GM21367 (cell line): ENCODE measurements around the gene RNF150.

Experiments
- ATAC-seq: cut with Tn5 transposase; IDR thresholded peaks from one replicate; pipeline ENCODE4 v1.9.1; 2021; ENCODE audit not compliant: unreplicated experiment

The RNF150 gene

DNA sequence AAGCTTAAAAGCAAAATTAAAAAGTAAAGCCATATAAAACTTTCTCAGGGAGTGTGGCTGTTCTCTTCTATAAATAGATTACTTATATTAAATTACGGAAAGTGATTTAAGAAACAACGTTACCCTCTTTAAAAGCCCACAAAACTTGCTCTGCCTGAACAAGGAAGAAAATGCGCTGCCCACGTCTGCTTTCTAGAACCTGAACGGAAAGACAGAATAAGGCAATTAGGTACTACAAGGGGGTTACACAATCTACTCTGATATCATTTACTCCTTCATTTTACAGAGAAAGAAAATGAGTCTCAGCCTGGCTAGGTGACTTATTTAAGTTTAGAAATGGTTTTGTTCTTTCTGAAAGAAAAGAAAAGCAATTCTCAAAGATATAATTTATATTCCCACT lies 147.2 kb downstream of the RNF150 start:
- no peak for ATAC-seq

DNA sequence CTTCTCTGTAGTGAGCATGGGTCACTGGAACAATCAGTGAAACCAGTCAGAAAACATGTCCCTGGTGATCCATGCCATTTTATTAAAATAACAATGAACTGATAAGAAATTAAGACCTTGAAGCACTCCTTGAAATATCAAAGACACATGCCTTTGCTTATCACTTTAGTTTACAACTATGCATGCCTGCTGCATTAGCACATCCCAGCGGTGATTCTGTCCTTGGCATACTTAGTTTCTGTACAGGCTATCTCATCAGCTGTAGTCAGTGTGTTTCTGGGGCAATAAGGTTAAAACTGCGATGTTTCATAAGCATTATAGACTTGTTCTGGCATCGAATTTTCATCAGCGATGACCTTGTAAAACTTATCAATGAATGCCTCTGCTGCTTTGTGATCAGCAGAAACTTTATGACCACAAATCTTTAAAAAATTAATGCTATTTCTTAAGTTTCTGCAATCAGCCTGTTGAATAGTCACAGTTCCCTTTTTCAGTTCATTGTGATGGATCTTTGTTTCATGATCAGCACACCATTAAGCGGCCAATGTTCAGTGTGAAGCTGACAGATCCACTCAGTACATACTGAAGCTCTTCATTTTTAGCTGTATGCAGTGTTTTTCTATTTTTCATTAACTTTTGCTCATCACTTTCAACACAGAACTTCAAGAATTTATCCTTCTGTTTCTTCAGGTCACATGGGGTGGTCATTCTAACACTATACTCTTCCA lies 150.5 kb downstream of the RNF150 start:
- ATAC-seq, result no peak

DNA sequence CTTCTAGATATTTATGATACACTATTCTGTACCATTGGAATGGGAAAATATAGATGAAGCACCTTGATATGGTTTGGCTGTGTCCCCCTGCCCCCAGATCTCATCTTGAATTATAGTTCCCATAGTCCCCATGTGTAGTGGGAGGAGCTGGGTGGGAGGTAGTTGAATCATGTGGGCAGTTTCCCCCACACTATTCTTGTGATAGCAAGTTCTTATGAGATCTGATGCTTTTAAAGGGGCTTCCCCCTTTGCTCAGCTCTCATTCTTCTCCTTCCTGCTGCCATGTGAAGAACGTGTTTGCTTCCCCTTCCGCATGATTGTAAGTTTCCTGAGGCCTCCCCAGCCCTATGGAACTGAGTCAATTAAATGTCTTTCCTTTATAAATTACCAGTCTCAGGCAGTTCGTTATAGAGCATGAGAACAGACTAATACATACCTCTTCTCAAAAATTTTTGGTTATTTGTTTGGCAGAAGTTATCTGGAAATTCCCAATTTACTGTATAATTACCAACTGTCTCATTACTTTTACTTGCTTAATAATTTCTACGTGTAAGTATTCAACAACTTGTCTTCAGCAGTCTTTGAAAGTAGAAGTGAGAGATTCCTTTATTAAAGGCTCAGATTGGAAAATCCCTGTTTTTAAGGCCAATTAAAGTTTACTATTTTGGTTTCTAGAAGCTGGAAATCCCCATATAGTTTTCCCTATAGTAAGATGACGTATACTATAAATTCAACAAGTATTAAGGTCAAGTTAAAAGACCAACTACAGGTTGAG lies 152.7 kb downstream of the RNF150 start:
- no peak for ATAC-seq

DNA sequence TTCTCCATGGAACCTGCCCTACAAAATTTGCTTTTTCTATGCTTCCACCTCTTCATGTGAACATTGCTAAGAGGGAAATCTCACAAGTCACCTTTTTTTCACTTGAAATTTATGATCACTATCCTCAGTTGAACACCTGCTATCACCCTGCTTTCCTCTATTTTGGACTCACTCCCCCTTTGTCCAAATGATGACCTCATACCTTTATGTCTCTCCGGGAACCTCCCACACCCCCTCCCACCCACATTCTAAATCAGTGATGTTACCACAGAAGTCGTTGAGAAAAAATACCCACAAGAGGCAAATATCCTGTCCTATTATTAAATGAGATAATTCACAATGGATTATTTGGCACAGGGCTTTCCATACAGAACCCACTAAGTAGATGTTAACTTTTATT lies 156.5 kb downstream of the RNF150 start:
- ATAC-seq, result no peak

GRCh38 chr4:140971077-140971792 lies 162.0 kb downstream of the RNF150 start:
- ATAC-seq, result no peak

DNA sequence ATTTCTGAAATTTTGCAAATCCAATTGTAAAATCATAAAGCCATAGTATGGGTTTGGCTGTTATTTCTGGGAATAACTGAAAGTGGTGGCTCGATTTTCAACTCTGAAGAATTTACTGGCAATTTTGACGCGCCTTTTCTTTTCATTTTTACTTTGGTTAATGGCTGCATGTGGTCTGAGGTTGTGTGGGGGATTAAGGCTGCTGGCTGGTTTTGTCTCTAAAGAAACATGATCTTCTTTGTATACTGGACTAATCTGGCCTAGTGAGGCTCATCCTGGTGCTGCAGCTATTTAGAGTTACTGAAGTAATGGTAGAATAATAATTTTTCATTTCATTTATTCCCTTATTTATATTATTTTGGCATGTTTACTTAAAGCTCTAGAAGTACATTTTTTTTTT lies 164.0 kb downstream of the RNF150 start:
- no peak for ATAC-seq

DNA sequence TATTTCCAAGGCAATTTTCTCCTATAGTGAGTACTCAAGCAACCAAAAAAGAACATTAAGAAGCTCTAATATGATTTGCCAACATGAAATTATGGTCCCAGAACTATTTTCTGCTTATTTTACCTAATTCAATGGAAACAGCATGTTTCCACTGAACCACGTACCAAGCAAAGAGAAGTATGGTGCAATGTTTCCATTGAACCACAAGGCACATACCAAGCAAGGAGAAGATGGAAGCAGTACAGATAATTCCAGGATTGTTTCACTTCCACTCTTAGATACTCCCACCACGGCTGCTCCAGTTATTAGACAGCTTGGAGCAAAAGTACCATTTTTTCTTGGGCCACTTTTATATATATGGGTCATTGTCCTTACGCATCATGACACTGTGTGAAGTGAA lies 164.9 kb downstream of the RNF150 start:
- no peak for ATAC-seq

- ATAC-seq, result no peak
Observed at GRCh38 chr4:140963883-140964282, 169.4 kb downstream of the RNF150 start.

GRCh38 chr4:140955641-140956040 lies 177.6 kb downstream of the RNF150 start:
- ATAC-seq, result no peak

- ATAC-seq, result no peak
Observed at GRCh38 chr4:140952717-140953116, 180.6 kb downstream of the RNF150 start.

DNA sequence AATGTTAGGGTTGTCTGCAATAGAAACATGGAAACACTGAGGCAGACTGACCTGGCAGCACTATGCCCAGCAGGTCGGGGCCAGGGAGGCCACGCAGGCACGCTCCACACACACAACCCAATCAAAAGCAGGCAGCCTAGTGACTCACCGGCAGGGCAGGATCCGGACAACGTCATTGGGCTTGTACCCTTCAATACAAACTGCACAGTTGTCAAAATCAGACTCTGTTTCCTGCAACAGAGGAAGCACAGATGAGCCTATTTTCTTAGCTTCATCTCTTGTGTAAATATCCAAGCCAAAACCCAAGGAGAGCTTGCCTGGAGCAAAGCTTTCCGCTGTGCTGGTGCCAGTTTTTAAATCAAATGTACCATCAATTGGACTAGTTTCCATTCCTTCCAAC lies 185.8 kb downstream of the RNF150 start:
- no peak for ATAC-seq

- no peak for ATAC-seq
Observed at GRCh38 chr4:140945106-140945505, 188.2 kb downstream of the RNF150 start.

GRCh38 chr4:140944572-140944971 lies 188.7 kb downstream of the RNF150 start:
- no peak for ATAC-seq

DNA sequence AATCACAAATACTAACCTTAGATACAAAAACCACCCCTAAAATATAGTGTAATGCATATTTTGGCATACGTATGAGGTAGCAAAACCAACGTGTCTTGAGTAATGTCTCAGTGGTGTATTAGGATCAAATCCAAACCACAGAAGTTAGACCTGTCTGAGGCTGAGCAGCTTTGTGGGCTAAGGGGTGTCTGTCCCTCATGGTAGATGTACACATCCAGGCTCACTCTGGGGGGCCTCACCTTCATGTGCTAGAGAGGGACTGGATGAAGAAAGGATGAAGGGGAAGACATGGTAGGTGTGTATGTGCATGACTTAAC lies 189.1 kb downstream of the RNF150 start:
- no peak for ATAC-seq

- no peak for ATAC-seq
Observed at GRCh38 chr4:140943486-140944198, 189.6 kb downstream of the RNF150 start.

- no peak for ATAC-seq
Observed at GRCh38 chr4:140940589-140940988, 192.7 kb downstream of the RNF150 start.

- no peak for ATAC-seq
Observed at GRCh38 chr4:140937866-140938265, 195.4 kb downstream of the RNF150 start.

- no peak for ATAC-seq
Observed at GRCh38 chr4:140935254-140935653, 198.0 kb downstream of the RNF150 start.

- ATAC-seq, result no peak
Observed at GRCh38 chr4:140932501-140933045, 200.7 kb downstream of the RNF150 start.

GRCh38 chr4:140931911-140932310 lies 201.4 kb downstream of the RNF150 start:
- ATAC-seq, result no peak

DNA sequence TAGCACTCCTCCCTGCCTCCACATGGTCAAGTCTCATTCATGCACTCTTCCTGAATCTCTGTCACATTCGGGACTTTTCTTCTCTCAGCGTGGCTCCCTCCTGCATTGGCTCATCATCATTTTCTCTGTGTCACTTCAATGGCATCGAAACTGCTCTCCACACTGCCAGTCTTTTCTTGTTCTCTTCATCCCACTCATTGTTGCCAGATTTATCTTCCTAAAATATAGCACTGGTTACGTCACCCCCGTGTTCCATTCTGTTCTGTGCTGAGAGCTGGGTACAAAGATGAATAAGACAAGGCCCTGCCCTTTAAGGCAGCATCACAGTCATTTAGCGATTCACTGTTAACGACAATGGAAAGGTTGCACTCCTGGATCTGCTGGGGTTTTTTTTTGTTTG lies 202.7 kb downstream of the RNF150 start:
- no peak for ATAC-seq
